T-helper 17 cell (primary cell): Measurements from ENCODE around the gene P2RX3. TPM values are rescaled to one million over a fixed set of nuclear protein-coding genes. Genes with fewer than 3 reads are reported as not detected.
"Not testable (repeated sequence)": the region's sequence is repeated elsewhere in the genome, so short reads cannot be mapped to it uniquely, and the experiment has no call there.

ENCODE experiments used
- ATAC-seq: fragments of 150-1000 bp; cut with Tn5 transposase; 2 replicates; pipeline ENCODE4 v1.10.0; 2021; ENCODE audit warnings: mild to moderate bottlenecking, moderate library complexity
- DNase-seq, 3 donors: peaks; one replicate each; pipeline versions ENCODE4 v3.0.0 to v3.0.0-alpha.2; 2020 to 2021
- H3K9me3 ChIP-seq: one replicate; pipeline ENCODE4 v1.7.0; 2013; ENCODE audit warnings: low read length, mild to moderate bottlenecking; ENCODE audit not compliant: control insufficient read depth, poor library complexity, severe bottlenecking
- H3K27ac Mint-ChIP-seq: one replicate; pipeline ENCODE4 v1.8.0; 2022; ENCODE audit warnings: mild to moderate bottlenecking, moderate library complexity, mixed read lengths
- H3K27me3 Mint-ChIP-seq: one replicate; pipeline ENCODE4 v1.8.0; 2022; ENCODE audit warnings: mixed read lengths
- H3K36me3 Mint-ChIP-seq: one replicate; pipeline ENCODE4 v1.8.0; 2022; ENCODE audit warnings: low read depth, mixed read lengths
- H3K4me1 Mint-ChIP-seq: one replicate; pipeline ENCODE4 v1.8.0; 2022; ENCODE audit warnings: mild to moderate bottlenecking, mixed read lengths
- H3K4me3 Mint-ChIP-seq: one replicate; pipeline ENCODE4 v1.8.0; 2022; ENCODE audit warnings: mild to moderate bottlenecking, moderate library complexity, mixed read lengths
- total RNA-seq, 4 donors: library from RNA in 2 of 4; stranded (reverse) in 2 of 4; gene quantifications; one replicate each; pipeline ENCODE4 v1.2.3 and lab custom pipeline; 2022 to 2026

P2RX3 gene
- total RNA-seq, 2 donors from 2014 or later, result not detected

GRCh38 chr11:57354699-57355098 lies 16.5 kb downstream of the P2RX3 start:
- Mint-ChIP-seq H3K4me3 (no peak overlapping the region), H3K27ac (no peak overlapping the region), H3K36me3 (peaks cover 5% of the 10 kb centered on the region), H3K27me3 (peaks cover 15% of the 10 kb centered on the region), H3K4me1 (peaks cover 6% of the 10 kb centered on the region)
- no peaks in the 10 kb centered on the region for H3K9me3 ChIP-seq
- ATAC-seq (no peak), DNase-seq (no peak)

DNA sequence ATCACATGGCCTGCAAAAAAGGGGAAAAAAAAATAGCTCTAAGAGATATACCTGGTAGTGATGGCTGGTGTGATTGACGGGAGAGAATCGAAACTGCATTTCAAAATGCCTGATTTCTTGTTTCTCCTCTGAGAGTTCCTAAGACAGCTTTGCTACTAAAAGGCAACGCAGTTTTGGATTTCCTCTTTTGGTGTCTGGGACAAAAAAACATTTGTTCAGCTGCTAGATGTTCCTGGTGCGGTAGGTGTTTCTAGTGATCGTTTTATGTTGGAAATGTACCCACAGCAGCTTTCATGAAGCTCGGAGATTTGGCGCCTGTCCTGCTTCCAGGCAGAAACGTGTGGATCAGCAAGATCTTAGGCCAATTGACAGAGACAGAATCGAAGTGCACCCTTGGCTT lies 18.1 kb downstream of the P2RX3 start:
- Mint-ChIP-seq H3K4me1 (peaks cover 3% of the 10 kb centered on the region), H3K4me3 (no peak overlapping the region), H3K27ac (no peak overlapping the region), H3K36me3 (peaks cover 5% of the 10 kb centered on the region), H3K27me3 (peaks cover 15% of the 10 kb centered on the region)
- ATAC-seq (no peak), DNase-seq (no peak)
- H3K9me3 ChIP-seq, result no peaks in the 10 kb centered on the region

GRCh38 chr11:57357310-57357709 lies 19.2 kb downstream of the P2RX3 start:
- Mint-ChIP-seq H3K36me3 (peaks cover 5% of the 10 kb centered on the region), H3K4me1 (peaks cover 3% of the 10 kb centered on the region), H3K27ac (no peak overlapping the region)

DNA sequence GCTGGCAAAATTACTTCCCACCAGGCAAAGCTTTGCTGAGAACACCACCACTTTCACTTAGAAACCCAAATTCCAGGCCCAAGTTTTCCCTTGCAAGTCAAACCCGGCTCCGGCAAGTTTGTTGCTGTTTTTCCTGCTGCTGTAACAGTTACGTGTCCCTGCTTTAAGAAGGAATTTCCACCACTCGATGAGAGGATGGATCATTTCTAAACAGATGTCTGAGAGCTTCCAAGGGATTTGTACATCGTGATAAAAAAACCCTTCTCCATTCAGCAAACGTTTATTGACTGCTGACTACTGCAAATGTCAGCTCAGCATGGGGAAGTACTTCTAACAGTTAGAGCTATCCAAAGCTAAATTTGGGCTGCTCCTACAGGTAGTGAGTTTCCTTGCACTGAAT lies 19.7 kb downstream of the P2RX3 start:
- DNase-seq (no peak), ATAC-seq (no peak)
- Mint-ChIP-seq H3K27ac (no peak overlapping the region), H3K4me1 (peaks cover 3% of the 10 kb centered on the region), H3K36me3 (peaks cover 5% of the 10 kb centered on the region), H3K4me3 (no peak overlapping the region), H3K27me3 (peaks cover 20% of the 10 kb centered on the region)
- H3K9me3 ChIP-seq, result no peaks in the 10 kb centered on the region

More at GRCh38 chr11:57357310-57357709, 19.2 kb downstream of the P2RX3 start:
- DNase-seq, result no peak
- H3K4me3 Mint-ChIP-seq, result no peak overlapping the region
- H3K27me3 Mint-ChIP-seq, result peaks cover 15% of the 10 kb centered on the region
- ATAC-seq, result no peak
- no peaks in the 10 kb centered on the region for H3K9me3 ChIP-seq

DNA sequence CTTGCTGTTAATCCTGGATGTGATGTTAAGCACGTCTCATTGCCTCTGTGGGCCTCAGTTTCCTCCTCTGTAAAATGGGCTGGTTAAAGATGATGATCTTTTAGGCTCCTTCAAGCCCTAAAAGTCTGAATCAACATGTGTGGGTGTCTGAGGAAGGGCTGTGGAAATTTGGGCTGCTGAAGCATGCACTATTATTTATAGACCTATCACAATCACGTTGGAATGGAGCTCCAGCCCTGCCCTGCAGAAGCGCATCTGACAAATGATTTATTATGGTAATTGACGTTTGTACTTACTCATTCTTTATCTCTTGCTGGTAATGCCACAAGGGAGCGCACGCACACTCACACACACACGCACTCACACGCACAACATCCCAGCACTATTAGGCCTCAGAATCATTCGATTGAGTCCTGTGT lies 20.4 kb downstream of the P2RX3 start:
- peaks cover 3% of the 10 kb centered on the region for H3K4me1 Mint-ChIP-seq
- H3K36me3 Mint-ChIP-seq, result peaks cover 5% of the 10 kb centered on the region
- ATAC-seq, result no peak

GRCh38 chr11:57358991-57359390 lies 20.8 kb downstream of the P2RX3 start:
- ATAC-seq (no peak), DNase-seq (no peak)
- no peaks in the 10 kb centered on the region for H3K9me3 ChIP-seq
- Mint-ChIP-seq H3K4me3 (no peak overlapping the region), H3K27me3 (peaks cover 26% of the 10 kb centered on the region), H3K36me3 (peaks cover 5% of the 10 kb centered on the region), H3K27ac (no peak overlapping the region), H3K4me1 (peaks cover 3% of the 10 kb centered on the region)

More for the DNA sequence above, 20.4 kb downstream of the P2RX3 start:
- H3K4me3 Mint-ChIP-seq, result no peak overlapping the region
- no peak for DNase-seq
- no peak overlapping the region for H3K27ac Mint-ChIP-seq
- H3K27me3 Mint-ChIP-seq, result peaks cover 21% of the 10 kb centered on the region
- no peaks in the 10 kb centered on the region for H3K9me3 ChIP-seq

DNA sequence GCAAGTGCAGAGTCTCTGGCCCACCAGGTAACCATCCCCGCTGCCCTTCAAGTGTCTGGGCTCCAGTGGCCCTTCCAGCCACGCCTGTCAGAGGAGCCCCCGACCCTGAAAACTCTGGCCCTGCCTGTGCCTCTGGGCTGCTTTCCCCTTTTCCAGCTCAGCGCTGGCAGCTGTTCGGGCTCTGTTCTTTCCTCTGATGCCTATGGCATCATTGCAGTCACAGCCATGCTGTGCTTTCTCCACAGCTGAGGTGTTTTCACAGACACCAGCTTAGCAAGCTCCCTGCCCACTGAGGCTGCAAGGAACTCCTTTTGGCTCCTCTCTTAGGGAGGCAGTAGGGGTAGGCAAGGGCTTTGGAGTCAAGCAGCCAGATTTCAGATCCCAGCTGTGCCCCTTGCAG lies 21.2 kb downstream of the P2RX3 start:
- DNase-seq (no peak), ATAC-seq (no peak)
- H3K9me3 ChIP-seq, result no peaks in the 10 kb centered on the region
- H3K36me3 Mint-ChIP-seq, result peaks cover 4% of the 10 kb centered on the region
- peaks cover 25% of the 10 kb centered on the region for H3K27me3 Mint-ChIP-seq
- peaks cover 3% of the 10 kb centered on the region for H3K4me1 Mint-ChIP-seq
- no peak overlapping the region for H3K27ac Mint-ChIP-seq
- H3K4me3 Mint-ChIP-seq, result no peak overlapping the region

DNA sequence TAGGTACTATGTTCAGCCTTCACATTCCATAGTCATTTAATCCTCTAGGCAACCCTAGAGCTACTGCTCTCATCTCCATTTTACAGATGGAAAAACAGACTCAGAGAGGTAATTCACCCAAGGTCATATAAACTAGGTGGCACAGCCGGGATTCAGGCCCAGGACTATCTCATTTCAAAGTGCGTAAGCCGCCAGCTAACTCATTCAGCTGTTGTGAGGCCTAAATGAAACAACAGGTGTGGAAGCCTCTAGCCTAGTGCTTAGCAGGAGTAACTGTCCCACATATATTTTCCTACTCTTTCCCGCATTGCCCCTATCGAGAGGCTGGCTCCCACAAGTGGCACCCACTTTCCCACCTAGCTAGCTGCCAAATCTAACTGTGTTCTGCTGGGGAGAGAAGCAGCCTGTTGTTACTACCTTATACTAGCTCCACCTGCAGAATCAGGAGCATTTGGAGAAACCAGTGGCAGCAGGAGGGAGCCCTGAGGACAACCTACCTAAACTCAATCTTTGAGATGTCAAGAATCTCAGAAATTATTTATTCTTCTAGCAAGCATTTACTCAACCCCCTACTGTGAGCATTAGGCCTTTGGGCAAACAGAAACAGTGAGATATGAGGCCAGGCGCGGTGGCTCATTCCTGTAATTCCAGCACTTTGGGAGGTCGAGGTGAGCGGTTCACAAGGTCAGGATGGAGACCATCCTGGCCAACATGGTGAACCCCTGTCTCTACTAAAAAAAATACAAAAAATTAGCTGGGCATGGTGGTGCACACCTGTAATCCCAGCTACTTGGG lies 21.9 kb downstream of the P2RX3 start:
- DNase-seq, result no peak
- Mint-ChIP-seq H3K4me3 (no peak overlapping the region), H3K27ac (no peak overlapping the region), H3K27me3 (peaks cover 19% of the 10 kb centered on the region), H3K4me1 (no peaks in the 10 kb centered on the region), H3K36me3 (no peaks in the 10 kb centered on the region)
- H3K9me3 ChIP-seq, result no peaks in the 10 kb centered on the region
- no peak for ATAC-seq

DNA sequence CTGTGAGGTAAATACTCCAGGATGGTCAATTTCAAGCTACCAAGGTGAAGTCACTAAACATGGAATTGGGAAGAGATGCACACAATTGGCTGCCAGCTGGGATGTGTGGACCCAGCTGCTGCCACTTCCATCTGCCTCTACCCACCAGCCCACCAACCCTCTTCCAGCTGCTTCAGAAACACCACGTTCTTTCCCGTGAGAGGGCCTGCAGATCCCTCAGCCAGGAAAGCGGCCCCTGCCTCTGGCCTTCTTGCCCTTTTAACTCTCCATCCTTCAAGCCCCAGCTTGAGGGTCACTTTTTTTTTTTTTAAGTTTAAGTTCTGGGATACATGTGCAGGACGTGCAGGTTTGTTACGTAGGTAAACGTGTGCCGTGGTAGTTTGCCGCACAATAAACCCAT lies 22.8 kb downstream of the P2RX3 start:
- DNase-seq (no peak), ATAC-seq (no peak)
- Mint-ChIP-seq H3K27ac (no peak overlapping the region), H3K36me3 (no peaks in the 10 kb centered on the region), H3K27me3 (peaks cover 26% of the 10 kb centered on the region), H3K4me3 (no peak overlapping the region), H3K4me1 (no peaks in the 10 kb centered on the region)
- no peaks in the 10 kb centered on the region for H3K9me3 ChIP-seq

DNA sequence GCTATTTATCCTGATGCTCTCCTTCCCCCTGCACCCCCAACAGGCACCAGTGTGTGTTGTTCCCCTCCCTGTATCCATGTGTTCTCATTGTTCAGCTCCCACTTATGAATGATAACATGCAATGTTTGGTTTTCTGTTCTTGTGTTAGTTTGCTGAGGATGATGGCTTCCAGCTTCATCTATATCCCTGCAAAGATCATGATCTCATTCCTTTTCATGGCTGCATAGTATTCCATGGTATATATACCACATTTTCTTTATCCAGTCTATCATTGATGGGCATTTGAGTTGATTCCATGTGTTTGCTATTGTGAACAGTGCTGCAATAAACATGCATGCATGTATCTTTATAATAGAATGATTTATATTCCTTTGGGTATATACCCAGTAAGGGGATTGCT lies 23.3 kb downstream of the P2RX3 start:
- not testable (repeated sequence) for H3K36me3 Mint-ChIP-seq, H3K4me3 Mint-ChIP-seq, ATAC-seq, H3K4me1 Mint-ChIP-seq, DNase-seq, H3K9me3 ChIP-seq, H3K27ac Mint-ChIP-seq
- H3K27me3 Mint-ChIP-seq, result peaks cover 28% of the 10 kb centered on the region

- no peak overlapping the region for H3K27ac Mint-ChIP-seq
- no peak overlapping the region for H3K4me3 Mint-ChIP-seq
- H3K4me1 Mint-ChIP-seq, result no peaks in the 10 kb centered on the region
- no peaks in the 10 kb centered on the region for H3K9me3 ChIP-seq
- DNase-seq (no peak), ATAC-seq (no peak)
- no peaks in the 10 kb centered on the region for H3K36me3 Mint-ChIP-seq
- H3K27me3 Mint-ChIP-seq, result peaks cover 33% of the 10 kb centered on the region
Measured at GRCh38 chr11:57361926-57362325, 23.8 kb downstream of the P2RX3 start.

- DNase-seq (no peak), ATAC-seq (no peak)
- H3K27ac Mint-ChIP-seq, result no peak overlapping the region
- no peak overlapping the region for H3K4me3 Mint-ChIP-seq
- peaks cover 42% of the 10 kb centered on the region for H3K27me3 Mint-ChIP-seq
- H3K36me3 Mint-ChIP-seq, result no peaks in the 10 kb centered on the region
- no peaks in the 10 kb centered on the region for H3K4me1 Mint-ChIP-seq
- no peaks in the 10 kb centered on the region for H3K9me3 ChIP-seq
Measured at GRCh38 chr11:57363131-57364080, 25.3 kb downstream of the P2RX3 start.

DNA sequence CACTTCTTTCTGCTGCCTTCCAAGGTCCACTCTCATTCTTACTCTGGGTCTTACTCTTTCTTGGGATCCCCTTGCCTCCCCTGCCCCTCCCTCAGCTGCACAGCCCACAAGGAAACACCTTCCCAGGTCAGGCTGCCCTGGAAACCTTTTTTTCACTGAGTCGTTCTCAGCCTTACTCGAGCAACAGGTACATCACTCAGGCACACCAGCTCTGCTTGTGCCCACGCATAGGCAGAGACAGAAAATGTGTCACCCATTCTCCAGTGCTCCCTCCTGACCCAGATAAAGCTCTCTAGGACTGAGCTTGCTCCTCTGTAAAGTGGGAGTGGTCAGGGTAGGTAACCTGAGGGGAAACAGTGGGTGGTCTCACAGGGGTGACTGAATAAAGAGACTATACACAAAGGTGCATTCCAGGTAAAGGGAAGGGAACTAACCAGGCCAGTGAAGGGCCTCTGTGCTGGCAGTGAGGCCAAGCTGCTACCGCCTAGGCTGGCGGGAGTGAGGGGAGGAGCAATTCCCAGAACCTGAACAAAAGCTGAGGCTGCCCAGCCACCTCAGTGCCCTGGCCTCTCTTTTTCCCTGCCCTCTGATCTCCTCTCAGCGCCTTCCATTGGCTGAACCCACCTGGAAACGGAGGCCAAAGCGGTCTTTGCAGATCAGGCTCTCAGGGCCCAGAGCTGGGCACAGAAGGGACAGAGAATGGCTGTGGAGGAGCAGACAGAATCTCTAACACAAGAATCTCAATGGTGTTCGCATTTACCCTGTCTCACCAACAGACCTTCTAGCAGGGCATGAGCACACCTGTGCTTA lies 26.9 kb downstream of the P2RX3 start:
- ATAC-seq, result no peak
- no peaks in the 10 kb centered on the region for H3K36me3 Mint-ChIP-seq
- H3K27ac Mint-ChIP-seq, result no peak overlapping the region
- H3K9me3 ChIP-seq, result no peaks in the 10 kb centered on the region
- peaks cover 47% of the 10 kb centered on the region for H3K27me3 Mint-ChIP-seq
- no peak overlapping the region for H3K4me3 Mint-ChIP-seq
- H3K4me1 Mint-ChIP-seq, result no peaks in the 10 kb centered on the region
- no peak for DNase-seq
